GM12874 (cell line): ENCODE data around the gene NRP1.

ENCODE experiments used
- TF ChIP-seq, protein P1 (sequence below): IDR thresholded peaks from 2 replicates; pipeline ENCODE4 v1.5.1; 2011; ENCODE audit warnings: low read depth, mild to moderate bottlenecking, control low read depth, low read length, moderate library complexity; ENCODE audit not compliant: insufficient read depth

NRP1 gene

DNA sequence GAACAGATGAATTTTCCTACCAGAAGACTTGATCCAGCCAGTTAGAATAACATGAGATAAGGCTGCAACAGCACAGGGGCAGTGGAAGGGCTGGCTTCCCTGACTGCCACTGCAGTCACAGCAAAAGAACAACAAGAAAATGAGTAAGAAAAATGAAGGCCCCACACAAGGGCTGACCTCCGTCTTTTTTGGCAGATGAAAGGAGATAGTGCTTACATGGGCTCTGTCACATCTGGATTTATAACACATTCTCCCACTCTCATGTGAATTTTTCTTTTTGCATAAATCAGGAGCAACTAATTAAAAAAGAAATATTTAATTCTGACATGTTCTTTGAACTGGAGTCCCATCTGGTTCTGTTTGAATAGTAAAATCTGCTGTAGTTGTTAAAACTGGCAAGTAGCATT is 99.6 kb downstream of the NRP1 start:
- TF ChIP-seq, protein P1, sequence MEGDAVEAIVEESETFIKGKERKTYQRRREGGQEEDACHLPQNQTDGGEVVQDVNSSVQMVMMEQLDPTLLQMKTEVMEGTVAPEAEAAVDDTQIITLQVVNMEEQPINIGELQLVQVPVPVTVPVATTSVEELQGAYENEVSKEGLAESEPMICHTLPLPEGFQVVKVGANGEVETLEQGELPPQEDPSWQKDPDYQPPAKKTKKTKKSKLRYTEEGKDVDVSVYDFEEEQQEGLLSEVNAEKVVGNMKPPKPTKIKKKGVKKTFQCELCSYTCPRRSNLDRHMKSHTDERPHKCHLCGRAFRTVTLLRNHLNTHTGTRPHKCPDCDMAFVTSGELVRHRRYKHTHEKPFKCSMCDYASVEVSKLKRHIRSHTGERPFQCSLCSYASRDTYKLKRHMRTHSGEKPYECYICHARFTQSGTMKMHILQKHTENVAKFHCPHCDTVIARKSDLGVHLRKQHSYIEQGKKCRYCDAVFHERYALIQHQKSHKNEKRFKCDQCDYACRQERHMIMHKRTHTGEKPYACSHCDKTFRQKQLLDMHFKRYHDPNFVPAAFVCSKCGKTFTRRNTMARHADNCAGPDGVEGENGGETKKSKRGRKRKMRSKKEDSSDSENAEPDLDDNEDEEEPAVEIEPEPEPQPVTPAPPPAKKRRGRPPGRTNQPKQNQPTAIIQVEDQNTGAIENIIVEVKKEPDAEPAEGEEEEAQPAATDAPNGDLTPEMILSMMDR: no peak

DNA sequence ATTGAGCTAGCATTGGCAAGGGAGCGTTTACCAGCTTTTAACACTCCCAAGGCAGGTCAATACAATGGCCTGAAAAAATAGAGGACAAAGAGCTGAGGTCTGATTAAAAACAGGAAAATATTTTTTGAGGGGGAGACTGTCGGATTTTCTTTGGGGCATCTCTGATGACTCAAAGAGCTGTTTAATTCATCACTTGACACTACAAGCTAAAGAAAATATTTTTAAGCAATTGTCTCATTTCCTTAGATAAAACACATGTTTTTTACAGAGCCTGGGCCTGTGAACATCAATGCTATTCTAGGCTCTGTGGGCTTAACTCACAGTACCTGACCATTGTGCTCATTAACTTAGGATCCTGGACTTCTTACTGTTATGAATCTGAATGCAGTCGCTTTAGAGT is 100.8 kb downstream of the NRP1 start:
- TF ChIP-seq, protein P1: no peak

DNA sequence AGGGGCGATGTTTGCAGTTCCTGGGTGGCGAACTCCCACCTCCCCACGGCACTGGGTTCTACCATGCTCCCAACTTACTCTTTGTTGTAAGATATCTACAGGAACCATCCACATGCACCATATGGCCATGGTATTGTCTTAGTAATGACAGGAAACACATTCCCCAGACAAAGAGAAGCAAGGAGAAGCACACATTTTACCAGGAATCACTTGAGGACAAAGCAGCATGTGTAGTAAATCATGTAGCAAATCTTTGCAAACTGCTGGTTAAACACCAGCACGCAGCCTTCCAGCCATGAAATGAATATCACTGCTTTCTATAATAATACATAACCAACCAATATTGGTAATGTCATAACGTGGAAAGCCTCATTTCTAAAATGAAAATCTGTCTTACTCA is 101.2 kb downstream of the NRP1 start:
- TF ChIP-seq, protein P1: no peak

DNA sequence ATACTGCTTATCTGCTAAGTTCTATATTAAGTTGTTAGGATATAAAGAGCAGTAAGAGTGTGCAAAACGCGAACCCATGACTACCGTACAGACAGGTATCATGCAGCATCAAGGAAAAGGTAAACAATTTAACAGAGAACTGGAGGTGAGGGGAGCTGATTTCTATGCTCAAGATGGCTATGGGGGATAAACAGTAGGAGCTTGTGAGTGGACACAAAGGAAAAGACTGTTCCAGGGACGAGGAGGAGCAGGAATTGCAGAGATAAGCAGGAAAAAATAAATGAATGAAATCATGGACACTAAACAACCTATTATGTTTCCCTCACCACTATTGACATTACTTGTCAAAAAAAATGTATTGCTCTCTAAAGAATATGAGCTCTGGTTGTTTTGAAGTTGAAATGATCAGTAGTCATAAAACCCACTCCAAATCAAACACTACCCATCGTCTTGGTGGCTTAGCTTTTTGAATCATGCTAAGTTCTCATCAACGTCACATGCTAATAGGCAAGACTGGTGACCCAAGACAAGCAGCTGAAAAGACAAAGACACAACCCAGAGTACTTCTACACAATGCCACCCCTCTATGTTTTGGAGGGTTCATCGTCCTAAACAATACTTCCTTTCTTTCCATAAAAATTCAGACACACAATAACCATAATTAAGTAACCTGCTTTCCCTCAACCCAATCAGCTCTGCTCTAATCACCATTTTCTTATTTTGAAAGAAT is 102.7 kb downstream of the NRP1 start:
- TF ChIP-seq, protein P1: no peak

DNA sequence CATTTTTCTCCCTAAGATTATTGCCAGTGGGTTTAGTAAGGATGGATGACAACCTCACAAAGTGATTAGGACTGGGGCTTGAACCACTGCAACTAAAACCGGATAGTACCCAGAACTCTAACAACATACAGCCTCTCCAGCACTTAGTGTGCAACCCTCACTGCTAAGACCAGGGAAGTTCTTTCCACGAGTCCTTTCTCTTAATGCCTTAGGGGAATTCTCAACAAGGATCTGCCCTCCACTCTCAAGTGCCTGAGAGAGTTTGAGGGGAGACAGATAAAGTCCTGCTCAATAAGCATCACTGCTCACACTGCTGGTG is 104.6 kb downstream of the NRP1 start:
- TF ChIP-seq, protein P1: no peak

DNA sequence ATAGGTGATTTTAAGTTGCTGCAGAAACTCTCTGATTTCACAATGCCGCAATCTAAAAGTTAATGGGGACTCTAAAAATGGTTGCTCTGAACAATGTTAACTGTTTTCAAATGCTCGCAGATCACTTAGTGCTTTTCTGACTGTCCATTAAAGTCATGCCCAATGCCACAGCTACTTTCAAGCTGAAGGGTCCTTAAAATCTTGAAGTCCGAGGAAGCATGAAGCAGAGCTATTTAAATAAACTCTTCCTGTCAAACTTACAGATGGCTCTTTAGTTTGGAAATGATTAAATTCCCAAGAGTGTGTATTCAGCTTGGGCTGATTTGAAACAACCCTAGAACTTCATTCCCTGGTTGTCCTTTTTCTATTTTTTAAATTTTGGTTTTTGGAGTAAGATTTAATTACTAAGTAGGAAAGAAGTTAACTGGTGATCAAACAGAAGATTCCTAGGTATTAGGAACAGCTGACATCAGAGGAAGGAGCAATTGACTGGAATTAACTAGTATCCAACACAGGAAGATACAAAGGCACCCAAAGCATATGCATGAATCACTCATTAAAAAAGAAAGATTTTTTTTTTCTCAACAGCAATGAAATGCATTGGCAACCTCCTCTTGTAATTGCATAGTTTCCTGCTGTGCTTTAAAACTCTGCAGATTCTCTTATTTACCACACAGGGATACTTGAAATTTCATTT is 105.1 kb downstream of the NRP1 start:
- TF ChIP-seq, protein P1: no peak

DNA sequence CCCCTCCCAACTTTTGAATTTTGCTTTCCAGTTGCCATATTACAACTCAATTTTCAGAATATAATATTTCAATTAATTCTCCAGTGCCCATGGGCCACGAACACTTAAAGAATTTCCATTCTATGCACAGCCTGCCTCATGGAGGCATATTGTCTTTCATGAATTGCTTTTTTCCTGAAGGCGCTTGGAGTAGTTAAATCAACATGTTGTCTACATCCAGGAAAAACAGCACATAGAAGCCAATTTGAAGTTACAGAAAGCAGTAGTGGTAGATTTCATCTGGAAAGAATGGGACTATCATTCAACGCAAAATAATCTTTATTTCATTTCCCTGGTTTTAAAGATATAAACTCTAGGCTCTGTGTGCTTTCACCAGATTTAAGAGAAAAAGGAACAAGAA is 106.0 kb downstream of the NRP1 start:
- TF ChIP-seq, protein P1: no peak
